ENCODE data around the gene NCAPG2. TPM values are rescaled to one million over a fixed set of nuclear protein-coding genes. Genes with fewer than 3 reads are reported as not detected.

NCAPG2 gene
- 34.2 TPM for polyA plus RNA-seq (ENCODE audit: insufficient read length)
- long read RNA-seq, donor 1, partial matches to known transcripts = 0 of 3 reads
- long read RNA-seq, donor 1, other reads (novel, unspliced or antisense) = 0 of 3 reads
- long read RNA-seq, donor 2, partial matches to known transcripts = 0 of 2 reads
- long read RNA-seq, donor 2, other reads (novel, unspliced or antisense) = 0 of 2 reads
- long read RNA-seq, donor 3, partial matches to known transcripts = 0 of 3 reads
- long read RNA-seq, donor 3, other reads (novel, unspliced or antisense) = 0 of 3 reads
- long read RNA-seq, donor 4 = 0 reads
- long read RNA-seq, donor 5, partial matches to known transcripts = 0 of 2 reads
- long read RNA-seq, donor 5, other reads (novel, unspliced or antisense) = 0 of 2 reads
- long read RNA-seq, donor 6, partial matches to known transcripts = 0 of 3 reads
- long read RNA-seq, donor 6, other reads (novel, unspliced or antisense) = 0 of 3 reads
- long read RNA-seq, donor 7, partial matches to known transcripts = 0 of 3 reads
- long read RNA-seq, donor 7, other reads (novel, unspliced or antisense) = 0 of 3 reads
- long read RNA-seq, donor 8, partial matches to known transcripts = 0 of 3 reads
- long read RNA-seq, donor 8, other reads (novel, unspliced or antisense) = 0 of 3 reads

DNA sequence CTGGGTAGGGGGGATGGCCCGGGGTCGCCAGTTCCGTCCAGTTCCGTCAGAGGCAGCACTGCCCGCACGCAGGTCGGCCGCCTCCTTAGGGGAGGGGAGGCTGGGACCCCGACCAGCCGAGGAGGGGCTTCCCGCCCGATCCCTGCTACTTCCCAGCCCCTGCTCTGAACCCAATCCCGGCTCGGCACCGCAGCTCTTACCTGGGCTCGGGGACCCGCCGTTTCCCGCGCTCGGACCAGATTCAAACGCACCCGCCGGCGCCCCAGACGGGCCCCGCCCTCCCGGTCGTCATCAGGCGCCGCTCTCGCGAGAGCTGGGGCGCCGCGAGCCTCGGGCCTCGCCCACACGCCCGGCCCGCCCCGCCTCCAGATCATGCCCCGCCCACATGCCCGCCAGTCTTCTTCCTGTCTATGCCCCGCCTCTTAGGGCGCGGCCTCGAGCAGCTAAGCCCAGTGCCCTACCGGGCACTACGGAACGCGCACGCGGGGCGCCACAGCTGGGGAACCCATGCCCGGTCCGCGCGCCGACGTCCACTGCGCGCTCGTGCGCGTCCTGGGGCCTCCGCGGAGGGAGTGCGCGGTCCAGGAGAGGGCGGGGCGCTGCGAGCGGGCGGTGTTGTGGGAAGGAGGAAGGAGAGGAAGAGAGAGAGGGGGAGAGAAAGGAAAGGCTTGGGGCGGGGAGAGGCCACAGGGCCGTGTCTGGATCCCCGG, at the start of gene NCAPG2:
Gene NCAPG2 (minus strand): TSS at position 281 of the 710 bp plus-strand sequence. CDS start 2,905 bp downstream, outside the sequence.
- peak; percentile 97 for DNase-seq

DNA sequence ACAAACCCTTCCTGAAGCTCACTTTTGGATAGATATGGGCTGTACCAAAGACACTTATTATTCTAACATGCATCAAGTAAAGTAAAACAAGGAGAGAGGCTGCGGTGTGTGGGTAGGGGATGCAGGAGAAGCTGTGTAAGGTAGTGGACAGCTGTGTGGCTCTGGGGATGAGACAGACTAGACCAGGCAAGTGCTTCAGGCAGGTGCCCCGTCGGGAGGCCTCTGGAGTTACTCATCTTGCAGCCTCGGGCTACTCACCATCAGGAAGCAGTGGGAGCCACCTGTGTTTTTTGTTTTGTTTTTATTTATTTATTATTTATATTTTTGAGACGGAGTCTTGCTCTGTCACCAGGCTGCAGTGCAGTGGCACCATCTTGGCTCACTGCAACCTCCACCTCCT, 49.3 kb upstream of the NCAPG2 start:
- no peak for DNase-seq

- DNase-seq = no peak
Measured at GRCh38 chr7:158751751-158752150, 47.1 kb upstream of the NCAPG2 start.

DNA sequence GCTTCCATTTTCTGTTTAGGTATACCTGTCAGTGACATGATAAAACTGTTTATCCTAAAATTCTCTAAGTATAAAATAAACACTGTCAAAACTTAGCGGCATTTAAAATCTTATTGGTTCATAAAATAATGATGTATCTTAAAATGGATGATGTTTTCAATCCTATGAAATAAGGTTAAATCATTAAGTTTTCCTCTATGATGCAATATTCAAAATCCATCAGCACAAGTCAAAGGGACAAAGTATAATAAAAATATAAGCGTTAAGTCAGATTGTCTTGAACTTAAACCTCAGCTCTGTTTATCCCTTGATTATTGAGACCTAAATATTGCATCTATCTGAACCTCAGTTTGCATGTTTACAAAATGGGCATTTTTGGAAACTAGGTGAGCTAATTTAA, 46.6 kb upstream of the NCAPG2 start:
- DNase-seq = no peak

- DNase-seq = no peak
Measured at GRCh38 chr7:158750702-158751101, 46.1 kb upstream of the NCAPG2 start.

GRCh38 chr7:158749396-158749795, 44.8 kb upstream of the NCAPG2 start:
- no peak for DNase-seq

DNA sequence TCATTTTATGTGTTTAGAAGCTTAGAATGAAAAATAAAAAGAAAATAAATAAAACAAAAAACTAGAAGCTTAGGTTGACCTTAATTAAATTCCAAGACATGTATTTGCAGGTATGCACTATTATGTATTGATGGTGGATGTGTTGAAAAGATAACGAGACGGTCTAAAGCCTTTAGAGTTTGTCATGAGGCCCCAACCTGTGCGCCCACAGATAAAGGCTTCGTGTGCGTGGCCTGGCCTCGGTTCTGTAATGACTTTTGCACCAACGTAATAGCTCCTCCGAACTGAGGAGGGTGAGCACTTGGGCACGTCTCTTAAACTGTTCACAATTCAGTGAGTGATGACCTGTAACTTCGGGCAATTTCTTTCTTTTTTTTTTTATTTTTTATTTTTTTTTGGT, 43.7 kb upstream of the NCAPG2 start:
- DNase-seq = no peak

DNA sequence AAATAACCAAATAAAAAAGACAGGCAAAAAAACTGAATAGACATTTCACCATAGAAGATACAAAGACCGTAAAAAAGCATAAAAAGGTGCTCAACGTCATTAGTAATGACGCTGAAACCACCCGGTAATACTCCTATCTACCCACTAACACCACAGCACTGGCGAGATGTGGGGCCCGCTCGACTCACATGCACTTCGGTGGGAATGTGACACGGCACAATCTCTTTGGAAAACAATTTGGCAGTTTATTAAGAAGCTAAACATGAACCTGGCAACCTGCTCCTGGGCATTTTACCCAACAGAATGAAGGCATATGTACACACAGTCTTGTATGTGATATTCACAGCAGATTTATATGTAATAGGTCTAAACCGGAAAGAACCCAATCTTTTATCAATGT, 42.8 kb upstream of the NCAPG2 start:
- DNase-seq = no peak

- DNase-seq = no peak
Measured at GRCh38 chr7:158746957-158747356, 42.4 kb upstream of the NCAPG2 start.

- DNase-seq = no peak
Measured at GRCh38 chr7:158745057-158745715, 40.6 kb upstream of the NCAPG2 start.

DNA sequence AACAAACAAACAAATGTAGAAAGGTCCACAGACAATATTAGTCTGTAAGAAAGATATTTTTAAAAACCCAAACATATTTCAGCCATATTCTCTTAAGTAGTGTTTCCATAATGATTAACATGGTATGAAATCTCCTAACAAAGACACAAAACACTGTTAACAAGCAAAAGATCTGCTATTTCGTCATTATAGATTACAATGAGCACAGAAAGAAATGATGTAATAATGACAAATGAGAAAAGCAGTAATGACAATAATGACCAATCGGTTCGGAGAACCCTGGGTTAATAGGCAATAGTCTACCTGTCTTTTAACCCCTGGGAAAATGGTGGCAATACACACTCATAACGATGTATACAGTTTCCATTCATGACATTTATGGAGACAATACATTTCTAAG, 39.5 kb upstream of the NCAPG2 start:
- no peak for DNase-seq

DNA sequence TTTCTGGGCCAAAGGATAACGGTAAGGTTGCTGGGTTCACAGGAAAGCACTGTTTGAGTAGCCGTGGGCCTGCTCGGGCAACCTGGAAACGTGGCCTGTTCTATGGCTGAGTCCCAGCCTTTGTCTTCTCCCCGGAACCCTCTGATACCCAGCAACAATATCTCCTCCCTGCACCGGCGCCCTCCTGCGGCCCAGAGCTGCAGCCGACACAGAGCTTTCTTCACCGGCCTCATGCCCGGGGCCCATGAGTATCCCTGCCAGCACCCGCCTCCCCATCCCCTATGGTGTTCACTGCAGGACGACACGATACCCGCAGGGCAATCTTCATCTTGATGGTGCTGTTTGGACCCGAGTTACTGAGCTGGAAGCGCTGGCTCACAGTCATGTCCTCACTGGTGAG, 38.6 kb upstream of the NCAPG2 start:
- DNase-seq = no peak

- no peak for DNase-seq
Measured at GRCh38 chr7:158742065-158742821, 37.6 kb upstream of the NCAPG2 start.

DNA sequence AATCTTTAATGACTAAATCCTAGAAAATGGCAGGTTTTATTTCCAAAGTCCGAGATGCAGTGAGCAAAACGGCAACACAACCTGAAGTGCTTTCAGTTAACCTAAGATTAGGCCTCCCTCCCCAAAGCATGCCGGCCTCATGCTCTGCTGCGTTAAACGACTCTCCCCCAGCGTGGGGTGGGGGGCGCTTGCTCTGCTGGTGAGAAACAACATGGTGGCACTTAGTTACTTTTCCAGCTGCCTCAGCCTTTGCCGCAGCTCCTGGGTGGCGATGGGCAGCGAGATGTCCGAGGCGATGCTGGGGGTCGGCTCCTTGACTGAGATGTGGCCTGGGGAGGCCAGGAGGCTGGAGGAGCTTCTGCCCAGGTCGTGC, 36.7 kb upstream of the NCAPG2 start:
- no peak for DNase-seq

DNA sequence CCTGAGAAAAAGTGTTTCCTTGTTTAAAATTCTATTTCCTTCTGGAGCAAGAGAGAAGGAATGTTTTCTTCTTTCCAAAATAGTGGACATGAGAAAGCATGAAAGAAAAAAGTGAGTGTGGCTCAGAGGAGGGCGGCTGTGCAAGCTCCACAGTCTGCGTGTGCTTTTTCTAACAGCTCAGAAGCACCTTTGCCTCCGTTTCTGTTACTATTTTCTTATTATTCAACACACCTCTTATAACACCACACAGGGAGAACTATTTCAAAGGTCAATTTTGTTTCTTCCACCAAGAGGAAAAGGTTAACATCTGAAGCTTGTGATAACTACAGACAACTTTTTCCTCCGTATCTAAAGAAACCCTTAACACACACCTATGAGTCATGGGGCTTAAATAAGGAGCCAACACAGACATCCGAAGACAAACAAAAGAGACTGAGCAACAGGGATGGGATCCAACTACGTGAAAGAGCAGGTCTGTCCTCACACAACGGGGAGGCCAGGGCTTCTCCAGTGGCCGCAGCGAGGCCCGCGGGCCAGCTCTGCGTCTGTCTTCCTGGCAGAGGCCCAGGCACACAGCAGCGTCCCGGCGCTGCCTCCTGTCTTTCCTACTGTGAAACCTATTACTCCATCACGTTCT, 36.2 kb upstream of the NCAPG2 start:
- DNase-seq = no peak

- no peak for DNase-seq
Measured at GRCh38 chr7:158740013-158740656, 35.5 kb upstream of the NCAPG2 start.

GRCh38 chr7:158738841-158739240, 34.2 kb upstream of the NCAPG2 start:
- DNase-seq = no peak

DNA sequence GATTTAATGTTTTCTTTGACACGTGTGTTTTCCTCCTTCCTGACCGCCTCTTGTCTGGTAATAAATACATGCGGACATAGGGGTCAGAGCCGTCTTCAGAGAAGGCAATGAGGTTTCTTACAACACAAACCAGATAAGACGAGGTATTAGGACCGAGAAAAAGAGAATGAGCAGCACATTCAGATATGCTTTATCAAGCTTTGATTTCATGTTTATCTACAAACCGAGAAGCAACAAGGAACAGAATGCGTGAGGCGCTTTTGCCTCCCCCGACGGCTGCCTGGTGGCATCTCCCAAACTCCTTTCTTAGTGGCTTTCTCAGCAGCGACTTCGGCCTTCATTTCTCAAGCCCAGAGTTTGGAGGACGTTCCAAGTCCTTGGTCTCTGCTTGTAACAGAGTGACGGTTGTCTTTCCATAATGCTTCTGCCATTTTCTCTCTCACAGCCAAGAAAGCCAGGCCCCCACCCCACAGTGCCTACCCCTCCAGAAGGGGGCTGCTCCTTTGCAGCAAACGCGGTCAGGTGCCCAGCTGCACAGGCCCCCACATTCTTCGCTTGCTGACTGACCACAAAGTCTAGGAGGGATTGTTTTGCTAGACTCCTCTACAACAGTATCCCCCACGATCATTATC, 32.6 kb upstream of the NCAPG2 start:
- DNase-seq = no peak

GRCh38 chr7:158735935-158736334, 31.3 kb upstream of the NCAPG2 start:
- DNase-seq = no peak

DNA sequence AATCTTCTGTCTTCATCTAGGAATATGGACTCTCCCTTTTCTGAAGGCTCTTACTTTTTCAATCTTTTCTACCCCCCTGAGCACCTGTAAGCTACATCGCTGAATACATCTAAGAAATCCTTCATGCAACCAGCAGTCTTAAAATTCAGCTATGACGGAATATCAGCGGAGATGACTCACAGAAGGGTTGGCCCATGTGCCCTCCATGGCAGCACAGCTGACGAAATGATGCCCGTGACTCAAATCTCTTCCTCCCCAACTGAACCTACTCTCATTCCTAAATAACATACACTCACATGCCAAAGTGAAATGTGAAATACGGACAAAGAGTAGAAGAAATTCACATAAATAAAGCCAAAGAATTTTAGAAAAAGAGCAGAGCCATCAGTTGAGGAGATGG, 30.3 kb upstream of the NCAPG2 start:
- DNase-seq = no peak
